Measurements from ENCODE around the gene CFDP1. TPM values are rescaled to one million over a fixed set of nuclear protein-coding genes. Genes with fewer than 3 reads are reported as not detected.

The CFDP1 gene
- total RNA-seq, 1 experiment from 2014 or later: 32.1 TPM

DNA sequence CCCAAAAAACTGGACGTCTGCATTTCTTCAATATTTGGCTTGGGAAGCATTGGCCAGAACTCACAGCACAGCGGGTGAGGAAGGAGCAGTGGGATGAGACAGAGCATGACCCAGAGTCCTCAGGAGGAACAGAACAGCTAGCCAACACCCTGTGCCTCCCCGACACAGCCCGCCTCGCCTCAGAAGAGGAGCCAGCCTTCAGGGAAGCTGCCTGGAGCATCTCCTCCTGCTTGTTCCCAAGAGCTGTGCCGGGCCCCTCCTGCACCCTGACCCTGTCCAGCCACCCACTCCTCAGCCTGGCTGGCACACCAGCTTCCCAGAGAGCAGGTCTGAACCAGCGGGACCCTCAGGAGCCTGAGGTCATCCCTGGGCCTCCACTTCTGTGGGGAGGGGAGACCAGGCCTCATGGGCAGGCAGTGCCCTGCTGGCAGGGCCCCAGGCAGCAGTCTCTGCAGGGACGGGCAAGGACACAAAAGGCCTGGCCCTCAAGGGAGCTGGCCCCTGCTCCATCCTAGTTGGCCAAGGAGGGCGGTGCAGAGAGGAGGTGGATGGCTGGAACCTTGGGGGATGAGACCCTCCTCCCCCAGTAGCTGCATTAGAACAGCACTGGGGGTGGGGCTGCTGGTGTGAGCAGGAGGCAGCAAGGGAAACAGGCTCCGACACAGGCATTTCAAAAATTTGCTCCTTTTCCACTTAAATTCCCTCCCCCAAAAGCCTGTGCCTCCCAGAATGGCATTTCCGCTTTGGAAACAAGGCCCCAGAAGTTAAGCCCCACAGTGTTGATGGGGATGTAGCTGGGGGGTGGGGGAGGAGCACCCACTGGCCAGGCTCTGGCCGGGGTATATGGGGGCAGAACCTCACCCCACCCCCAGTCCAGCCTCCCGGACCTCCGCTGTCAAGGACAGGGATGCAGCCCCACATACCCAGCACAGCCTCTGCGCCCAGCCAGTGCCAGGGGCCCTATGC lies 180.1 kb downstream of the CFDP1 start:
- intact Hi-C loops (cut with micrococcal nuclease): loop anchor here (5.0 kb wide), 1 partner anchor 134 kb away; no protein-coding TSS in a partner anchor
- Histone ChIP-seq H3K27me3 (ENCODE audit: low read length) (no peaks in the 10 kb centered on the region), H3K9me3 (ENCODE audit: low read length) (no peaks in the 10 kb centered on the region), H3F3A (ENCODE audit: low read length, unreplicated experiment) (no peaks in the 10 kb centered on the region), H3K9me2 (replicated peaks; ENCODE audit: low read length) (no peaks in the 10 kb centered on the region), H3K9ac (ENCODE audit: low read length) (no peak overlapping the region), H3K36me3 (ENCODE audit: low read depth, low read length) (no peaks in the 10 kb centered on the region), H3K4me2 (ENCODE audit: low read length) (no peak overlapping the region), H3K4me3 (ENCODE audit: low read length) (no peak overlapping the region), H3K27ac (ENCODE audit: low read length) (no peak overlapping the region), H4K20me1 (ENCODE audit: low read length) (peaks cover 16% of the 10 kb centered on the region), H2AFZ (ENCODE audit: low read length) (no peak overlapping the region), H3K4me1 (ENCODE audit: insufficient read depth, low read length) (peaks cover 36% of the 10 kb centered on the region), H3K79me2 (ENCODE audit: low read length) (peaks cover 88% of the 10 kb centered on the region)
- ChIA-PET CTCF (no interaction called here), POLR2A (ENCODE audit: unreplicated experiment) (no interaction called here)
- TF ChIP-seq EZH2 (IDR thresholded peaks at IDR 0.05; ENCODE audit: low read length, unreplicated experiment) (no peak), EZH2phosphoT487 (IDR thresholded peaks at IDR 0.05; ENCODE audit: borderline replicate concordance, low read length) (no peak)
- TF ChIP-seq, protein P1, sequence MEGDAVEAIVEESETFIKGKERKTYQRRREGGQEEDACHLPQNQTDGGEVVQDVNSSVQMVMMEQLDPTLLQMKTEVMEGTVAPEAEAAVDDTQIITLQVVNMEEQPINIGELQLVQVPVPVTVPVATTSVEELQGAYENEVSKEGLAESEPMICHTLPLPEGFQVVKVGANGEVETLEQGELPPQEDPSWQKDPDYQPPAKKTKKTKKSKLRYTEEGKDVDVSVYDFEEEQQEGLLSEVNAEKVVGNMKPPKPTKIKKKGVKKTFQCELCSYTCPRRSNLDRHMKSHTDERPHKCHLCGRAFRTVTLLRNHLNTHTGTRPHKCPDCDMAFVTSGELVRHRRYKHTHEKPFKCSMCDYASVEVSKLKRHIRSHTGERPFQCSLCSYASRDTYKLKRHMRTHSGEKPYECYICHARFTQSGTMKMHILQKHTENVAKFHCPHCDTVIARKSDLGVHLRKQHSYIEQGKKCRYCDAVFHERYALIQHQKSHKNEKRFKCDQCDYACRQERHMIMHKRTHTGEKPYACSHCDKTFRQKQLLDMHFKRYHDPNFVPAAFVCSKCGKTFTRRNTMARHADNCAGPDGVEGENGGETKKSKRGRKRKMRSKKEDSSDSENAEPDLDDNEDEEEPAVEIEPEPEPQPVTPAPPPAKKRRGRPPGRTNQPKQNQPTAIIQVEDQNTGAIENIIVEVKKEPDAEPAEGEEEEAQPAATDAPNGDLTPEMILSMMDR (conservative IDR thresholded peaks at IDR 0.05; ENCODE audit: low read depth, low read length): no peak
- BruUV-seq (replicated peaks): no TSS peak
- DNase-seq (no peak), ATAC-seq (no peak)

GRCh38 chr16:75252049-75252864 lies 181.0 kb downstream of the CFDP1 start:
- Histone ChIP-seq H3K36me3 (ENCODE audit: low read depth, low read length) (no peaks in the 10 kb centered on the region), H3K9me3 (ENCODE audit: low read length) (no peaks in the 10 kb centered on the region), H4K20me1 (ENCODE audit: low read length) (peaks cover 19% of the 10 kb centered on the region), H3K4me1 (ENCODE audit: insufficient read depth, low read length) (peaks cover 46% of the 10 kb centered on the region), H3F3A (ENCODE audit: low read length, unreplicated experiment) (no peaks in the 10 kb centered on the region), H2AFZ (ENCODE audit: low read length) (0 out of 2 replicates have a peak overlapping the region, but pooled peaks have one; percentile 38), H3K9me2 (replicated peaks; ENCODE audit: low read length) (no peaks in the 10 kb centered on the region), H3K4me3 (ENCODE audit: low read length) (no peak overlapping the region), H3K79me2 (ENCODE audit: low read length) (peaks cover 88% of the 10 kb centered on the region), H3K27ac (ENCODE audit: low read length) (peak overlapping the region; percentile 41), H3K9ac (ENCODE audit: low read length) (no peak overlapping the region), H3K4me2 (ENCODE audit: low read length) (peak overlapping the region; percentile 64), H3K27me3 (ENCODE audit: low read length) (no peaks in the 10 kb centered on the region)
- BruUV-seq (replicated peaks): no TSS peak
- ATAC-seq (no peak), DNase-seq (no peak)
- intact Hi-C loops (cut with micrococcal nuclease): loop anchor here (5.0 kb wide), 1 partner anchor 135 kb away; no protein-coding TSS in a partner anchor
- TF ChIP-seq EZH2 (IDR thresholded peaks at IDR 0.05; ENCODE audit: low read length, unreplicated experiment) (no peak), EZH2phosphoT487 (IDR thresholded peaks at IDR 0.05; ENCODE audit: borderline replicate concordance, low read length) (no peak)
- TF ChIP-seq, protein P1 (conservative IDR thresholded peaks at IDR 0.05; ENCODE audit: low read depth, low read length): no peak
- CTCF ChIA-PET: interaction anchor here (0.8 kb wide), 1 partner anchor 18 kb away, joined by 3 read pairs; no protein-coding TSS in a partner anchor
- POLR2A ChIA-PET (ENCODE audit: unreplicated experiment): no interaction called here

Measured in PC-3 (cell line).